ENCODE results near the gene RANBP10. TPM values are rescaled to one million over a fixed set of nuclear protein-coding genes. Genes with fewer than 3 reads are reported as not detected.

The RANBP10 gene
- total RNA-seq, 4 donors from 2014 or later = 18.4 to 35.2 (median 27.6) TPM

DNA sequence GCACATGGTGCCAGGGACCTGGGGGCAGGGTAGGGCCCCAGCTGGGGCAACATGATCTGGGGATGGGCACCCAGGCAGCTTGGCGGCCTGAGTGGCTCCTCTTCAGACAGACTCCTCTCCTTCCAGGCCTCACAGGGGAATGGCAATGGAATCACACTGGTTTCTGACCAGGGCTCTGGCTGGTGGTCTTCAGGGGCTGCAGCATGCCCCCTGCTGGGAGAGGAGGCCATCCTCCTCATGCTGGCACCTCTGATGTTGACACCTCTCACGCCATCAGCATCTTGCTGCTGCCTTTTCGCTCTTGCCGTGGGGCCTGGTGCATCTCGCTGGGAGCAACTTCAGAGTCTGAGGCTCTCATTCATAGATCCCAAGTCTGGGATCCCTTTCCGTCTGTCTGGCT, 76.0 kb downstream of the RANBP10 start:
- Histone ChIP-seq H3K4me1 (no peaks in the 10 kb centered on the region), H3K27me3 (no peaks in the 10 kb centered on the region), H3K4me3 (no peak overlapping the region), H3K36me3 (peaks cover 73% of the 10 kb centered on the region), H3K27ac (no peak overlapping the region), H3K9me3 (no peaks in the 10 kb centered on the region)
- 97% methylated on average over 5 of the region's 6 CpGs for WGBS
- no peak for DNase-seq (ENCODE audit: low spot score in 2 of 2)
- TF ChIP-seq POLR2AphosphoS5 (IDR thresholded peaks at IDR 0.05) (no peak), POLR2A (IDR thresholded peaks at IDR 0.05) (no peak), EP300 (IDR thresholded peaks at IDR 0.05) (no peak)
- TF ChIP-seq, protein P1, sequence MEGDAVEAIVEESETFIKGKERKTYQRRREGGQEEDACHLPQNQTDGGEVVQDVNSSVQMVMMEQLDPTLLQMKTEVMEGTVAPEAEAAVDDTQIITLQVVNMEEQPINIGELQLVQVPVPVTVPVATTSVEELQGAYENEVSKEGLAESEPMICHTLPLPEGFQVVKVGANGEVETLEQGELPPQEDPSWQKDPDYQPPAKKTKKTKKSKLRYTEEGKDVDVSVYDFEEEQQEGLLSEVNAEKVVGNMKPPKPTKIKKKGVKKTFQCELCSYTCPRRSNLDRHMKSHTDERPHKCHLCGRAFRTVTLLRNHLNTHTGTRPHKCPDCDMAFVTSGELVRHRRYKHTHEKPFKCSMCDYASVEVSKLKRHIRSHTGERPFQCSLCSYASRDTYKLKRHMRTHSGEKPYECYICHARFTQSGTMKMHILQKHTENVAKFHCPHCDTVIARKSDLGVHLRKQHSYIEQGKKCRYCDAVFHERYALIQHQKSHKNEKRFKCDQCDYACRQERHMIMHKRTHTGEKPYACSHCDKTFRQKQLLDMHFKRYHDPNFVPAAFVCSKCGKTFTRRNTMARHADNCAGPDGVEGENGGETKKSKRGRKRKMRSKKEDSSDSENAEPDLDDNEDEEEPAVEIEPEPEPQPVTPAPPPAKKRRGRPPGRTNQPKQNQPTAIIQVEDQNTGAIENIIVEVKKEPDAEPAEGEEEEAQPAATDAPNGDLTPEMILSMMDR (IDR thresholded peaks at IDR 0.05) = no peak

GRCh38 chr16:67729636-67730248, 76.6 kb downstream of the RANBP10 start:
- peaks cover 78% of the 10 kb centered on the region for H3K36me3 ChIP-seq
- 93% methylated on average over 6 of the region's 14 CpGs for WGBS

GRCh38 chr16:67727521-67728485, 78.6 kb downstream of the RANBP10 start:
- no peak for DNase-seq (ENCODE audit: low spot score in 2 of 2)
- H3K27me3 ChIP-seq = no peaks in the 10 kb centered on the region
- peaks cover 81% of the 10 kb centered on the region for H3K36me3 ChIP-seq
- no peaks in the 10 kb centered on the region for H3K4me1 ChIP-seq
- 92% methylated on average over 14 of the region's 22 CpGs for WGBS
- no peaks in the 10 kb centered on the region for H3K9me3 ChIP-seq
- no peak overlapping the region for H3K27ac ChIP-seq
- TF ChIP-seq POLR2AphosphoS5 (IDR thresholded peaks at IDR 0.05) (no peak), EP300 (IDR thresholded peaks at IDR 0.05) (no peak), POLR2A (IDR thresholded peaks at IDR 0.05) (no peak)
- TF ChIP-seq, protein P1 (IDR thresholded peaks at IDR 0.05) = no peak
- H3K4me3 ChIP-seq = no peak overlapping the region

More at GRCh38 chr16:67729636-67730248, 76.6 kb downstream of the RANBP10 start:
- H3K4me1 ChIP-seq = no peaks in the 10 kb centered on the region
- no peaks in the 10 kb centered on the region for H3K27me3 ChIP-seq
- DNase-seq (ENCODE audit: low spot score in 2 of 2) = no peak
- H3K4me3 ChIP-seq = no peak overlapping the region
- no peak overlapping the region for H3K27ac ChIP-seq
- no peaks in the 10 kb centered on the region for H3K9me3 ChIP-seq
- TF ChIP-seq, protein P1 (IDR thresholded peaks at IDR 0.05) = no peak
- TF ChIP-seq POLR2AphosphoS5 (IDR thresholded peaks at IDR 0.05) (no peak), POLR2A (IDR thresholded peaks at IDR 0.05) (no peak), EP300 (IDR thresholded peaks at IDR 0.05) (no peak)

DNA sequence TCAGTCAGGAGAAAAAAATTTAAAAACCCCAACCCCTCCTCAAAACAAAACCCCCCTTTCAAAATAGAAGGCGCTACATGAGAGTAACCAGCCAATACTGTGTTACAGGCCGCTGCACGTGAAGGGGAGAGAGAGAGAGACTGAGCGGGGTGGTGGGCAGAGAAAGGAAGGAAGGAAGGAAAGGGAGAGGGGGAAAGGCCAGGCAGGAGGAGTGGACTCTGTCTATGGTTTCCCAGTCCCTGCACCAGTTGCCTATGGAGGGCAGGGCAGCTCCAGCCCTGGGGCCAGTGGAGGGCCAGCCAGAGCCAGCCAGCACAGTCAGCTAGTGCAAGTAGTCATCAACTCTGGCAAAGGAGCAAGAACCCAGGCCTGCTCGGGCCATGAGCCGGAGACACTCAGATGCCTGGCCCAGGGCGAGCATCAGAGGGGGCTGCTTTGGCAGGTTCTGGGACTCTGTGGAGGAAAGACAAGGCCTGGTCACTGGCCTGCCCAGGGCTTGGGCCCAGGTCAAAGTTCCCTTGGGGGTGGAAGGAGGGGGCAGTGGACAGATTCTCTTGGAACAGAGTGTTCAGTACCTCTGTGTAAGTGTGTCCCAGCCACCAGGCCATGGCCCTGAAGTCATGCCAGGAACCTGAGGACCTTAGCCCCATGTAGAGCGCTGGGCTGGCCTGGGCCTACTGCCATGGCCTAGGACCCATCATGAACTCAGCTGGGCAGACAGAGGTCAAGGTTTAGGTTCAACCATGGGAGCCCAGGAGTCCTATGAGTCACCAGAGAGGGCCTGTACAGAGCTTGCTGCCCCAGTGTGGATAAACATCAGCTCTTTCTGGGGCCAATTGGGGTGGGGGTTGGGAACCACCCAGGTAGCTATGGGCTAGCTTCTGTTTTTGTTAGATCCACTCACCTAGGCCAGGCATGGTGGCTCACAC, 80.0 kb downstream of the RANBP10 start:
- no peak for TF ChIP-seq POLR2A (IDR thresholded peaks at IDR 0.05)
- no peak for TF ChIP-seq POLR2AphosphoS5 (IDR thresholded peaks at IDR 0.05)
- no peak for TF ChIP-seq EP300 (IDR thresholded peaks at IDR 0.05)
- TF ChIP-seq, protein P1 (IDR thresholded peaks at IDR 0.05) = no peak
- H3K9me3 ChIP-seq = no peaks in the 10 kb centered on the region
- no peak overlapping the region for H3K27ac ChIP-seq
- WGBS = 87% methylated on average over 7 of the region's 8 CpGs
- no peak overlapping the region for H3K4me3 ChIP-seq
- no peaks in the 10 kb centered on the region for H3K4me1 ChIP-seq
- DNase-seq (ENCODE audit: low spot score in 2 of 2) = no peak
- peaks cover 75% of the 10 kb centered on the region for H3K36me3 ChIP-seq
- H3K27me3 ChIP-seq = no peaks in the 10 kb centered on the region
